ENCODE results near the gene STK16.

The STK16 gene

GRCh38 chr2:219213486-219214071 lies 31.7 kb upstream of the STK16 start:
- no peak for DNase-seq (ENCODE audit: low read depth, low spot score)

GRCh38 chr2:219214141-219214540 lies 31.1 kb upstream of the STK16 start:
- DNase-seq (ENCODE audit: low read depth, low spot score), result no peak

- no peak for DNase-seq (ENCODE audit: low read depth, low spot score)
These were observed 30.5 kb upstream of the STK16 start for GRCh38 chr2:219214786-219215185.

GRCh38 chr2:219215871-219216534 lies 29.3 kb upstream of the STK16 start:
- DNase-seq (ENCODE audit: low read depth, low spot score), result no peak

- no peak for DNase-seq (ENCODE audit: low read depth, low spot score)
These were observed 28.8 kb upstream of the STK16 start for GRCh38 chr2:219216535-219216915.

- no peak for DNase-seq (ENCODE audit: low read depth, low spot score)
These were observed 27.0 kb upstream of the STK16 start for GRCh38 chr2:219218217-219218731.

GRCh38 chr2:219218732-219219701 lies 26.3 kb upstream of the STK16 start, which contains the start of gene ABCB6:
ABCB6 (minus strand) TSS chr2:219218958; CDS start chr2:219218673, 285 bp downstream.
- peak; percentile 83 for DNase-seq (ENCODE audit: low read depth, low spot score)

- DNase-seq (ENCODE audit: low read depth, low spot score), result no peak
These were observed 25.3 kb upstream of the STK16 start for GRCh38 chr2:219219784-219220532.

GRCh38 chr2:219220652-219221402 lies 24.5 kb upstream of the STK16 start:
- DNase-seq (ENCODE audit: low read depth, low spot score), result no peak

- no peak for DNase-seq (ENCODE audit: low read depth, low spot score)
These were observed 23.2 kb upstream of the STK16 start for GRCh38 chr2:219221957-219222518.

GRCh38 chr2:219223831-219224610 lies 21.3 kb upstream of the STK16 start:
- DNase-seq (ENCODE audit: low read depth, low spot score), result no peak

- no peak for DNase-seq (ENCODE audit: low read depth, low spot score)
These were observed 19.9 kb upstream of the STK16 start for GRCh38 chr2:219225350-219225749.

- no peak for DNase-seq (ENCODE audit: low read depth, low spot score)
These were observed 17.0 kb upstream of the STK16 start for GRCh38 chr2:219228041-219228910.

GRCh38 chr2:219228911-219229304 lies 16.4 kb upstream of the STK16 start:
- DNase-seq (ENCODE audit: low read depth, low spot score), result no peak

- peak; percentile 94 for DNase-seq (ENCODE audit: low read depth, low spot score)
These were observed 15.8 kb upstream of the STK16 start, which contains the start of the genes ANKZF1 and ATG9A for GRCh38 chr2:219229305-219230058. ANKZF1 (plus strand) TSS chr2:219229806; CDS start chr2:219230258, 452 bp downstream. ATG9A (minus strand) TSS chr2:219229636; CDS start chr2:219228024, 1,612 bp downstream.

GRCh38 chr2:219230059-219230540 lies 15.2 kb upstream of the STK16 start:
- DNase-seq (ENCODE audit: low read depth, low spot score), result no peak

GRCh38 chr2:219234331-219234730 lies 10.9 kb upstream of the STK16 start:
- no peak for DNase-seq (ENCODE audit: low read depth, low spot score)

Data from smooth muscle cell of the brain vasculature (primary cell).